ENCODE data around the gene ERFE.
"Not testable (repeated sequence)": the region's sequence is repeated elsewhere in the genome, so short reads cannot be mapped to it uniquely, and the experiment has no call there.

ERFE gene

GRCh38 chr2:238171072-238171431, 12.3 kb downstream of the ERFE start:
- not testable (repeated sequence) for DNase-seq

DNA sequence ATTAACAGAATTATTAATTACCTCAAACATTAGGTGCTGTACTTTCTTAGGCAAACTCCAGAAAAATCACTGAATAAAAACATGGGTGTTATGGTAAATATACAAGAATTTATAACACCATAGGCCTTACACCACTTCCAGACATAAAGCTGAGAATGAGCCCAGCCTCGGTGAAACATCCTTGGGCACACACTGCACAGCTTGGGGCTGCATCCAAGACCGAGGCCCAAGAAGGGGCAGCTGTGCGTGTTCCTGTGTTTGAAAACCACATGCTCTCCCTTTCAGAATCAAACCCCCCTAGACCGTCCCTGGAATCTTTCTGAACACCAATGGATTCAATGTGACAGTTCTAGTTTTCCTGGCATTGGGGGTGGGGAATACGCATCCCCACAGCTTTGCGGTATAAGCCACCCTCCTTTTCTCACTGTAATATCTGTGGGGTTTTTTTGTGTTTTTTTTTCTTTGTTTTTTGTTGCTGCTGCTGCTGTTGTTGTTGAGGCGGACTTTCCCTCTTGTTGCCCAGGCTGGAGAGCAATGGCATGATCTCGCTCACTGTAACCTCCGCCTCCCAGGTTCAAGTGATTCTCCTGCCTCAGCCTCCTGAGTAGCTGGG, 12.9 kb downstream of the ERFE start:
- DNase-seq, result no peak

- no peak for DNase-seq
Observed at GRCh38 chr2:238172439-238172838, 13.7 kb downstream of the ERFE start.

DNA sequence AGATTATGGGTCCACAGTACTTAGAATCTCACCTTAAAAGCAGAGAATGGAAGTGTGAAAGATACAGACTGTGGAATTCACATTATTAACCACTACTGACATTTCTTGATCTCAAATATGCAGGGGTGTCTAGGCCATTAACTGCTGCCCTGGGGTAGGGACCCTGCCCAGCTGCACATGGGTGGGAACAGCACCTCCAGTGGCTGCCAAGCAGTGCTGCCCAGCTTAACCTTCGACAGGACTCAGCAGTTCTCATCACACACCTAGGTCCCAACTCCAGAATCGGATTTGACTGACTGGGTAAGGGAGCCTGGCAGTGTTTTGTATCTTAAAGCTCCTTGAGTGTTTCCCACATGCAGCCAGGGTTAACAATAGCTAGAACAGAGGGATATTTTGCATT, 14.9 kb downstream of the ERFE start:
- no peak for DNase-seq

DNA sequence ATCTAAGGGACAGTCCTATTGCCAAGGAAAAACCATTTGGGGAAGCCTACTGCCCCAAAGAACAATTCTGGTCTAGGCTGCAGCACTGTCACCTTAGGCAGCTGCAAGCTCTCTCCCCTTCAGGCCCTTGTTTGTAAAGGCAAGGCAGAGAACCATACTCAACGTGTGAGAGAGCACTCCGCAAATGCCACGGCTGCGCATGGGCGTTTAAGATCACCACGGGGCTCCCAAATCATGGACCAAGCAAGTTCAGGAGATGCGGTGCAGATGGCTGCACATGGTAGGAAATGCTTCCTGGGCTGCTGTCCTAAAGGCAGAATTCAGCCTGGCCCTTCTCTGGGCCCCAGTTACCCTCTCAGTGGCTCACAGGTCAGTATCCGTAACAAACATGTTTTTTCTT, 15.5 kb downstream of the ERFE start:
- DNase-seq, result no peak

DNA sequence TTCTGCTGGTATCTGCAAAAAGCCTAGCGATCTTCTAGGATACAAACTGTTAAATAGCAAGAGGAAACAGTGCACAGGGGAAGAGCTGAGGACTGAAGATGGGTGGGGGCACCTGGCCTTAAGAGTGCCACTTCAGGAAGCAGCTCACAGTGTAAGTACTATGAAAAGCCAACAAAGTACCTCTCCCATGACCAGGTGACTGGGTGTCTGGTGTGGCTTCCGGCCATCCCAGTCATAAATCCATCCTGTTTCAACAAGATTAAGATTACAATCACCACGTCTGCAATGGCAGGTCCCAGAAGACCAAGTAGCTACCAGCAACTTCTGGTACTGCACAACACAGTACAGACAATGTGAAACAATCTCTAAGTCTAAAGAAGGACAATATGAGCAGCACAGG, 15.9 kb downstream of the ERFE start:
- no peak for DNase-seq

GRCh38 chr2:238176613-238177012, 17.8 kb downstream of the ERFE start:
- DNase-seq, result no peak

- no peak for DNase-seq
Observed at GRCh38 chr2:238180554-238180953, 21.8 kb downstream of the ERFE start.

DNA sequence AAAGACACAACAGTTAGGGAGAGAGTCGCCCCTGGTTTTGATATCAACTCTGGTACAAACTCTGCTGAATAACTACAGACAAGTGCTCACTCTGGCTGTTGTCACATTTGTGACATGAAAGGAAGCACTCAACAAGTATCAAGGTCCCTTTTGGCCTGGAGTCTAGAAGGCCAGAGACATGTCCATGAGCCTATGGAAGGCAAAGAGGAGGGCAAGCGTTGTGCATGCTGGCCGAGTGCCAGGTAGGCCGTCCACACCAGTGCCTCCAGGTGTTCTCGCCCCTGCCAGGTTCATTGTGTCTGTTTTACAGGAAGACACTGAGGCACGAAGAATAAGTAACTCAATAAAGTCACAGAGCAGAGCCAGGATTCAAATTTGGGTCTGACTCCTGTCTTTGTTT, 23.6 kb downstream of the ERFE start:
- DNase-seq, result no peak

DNA sequence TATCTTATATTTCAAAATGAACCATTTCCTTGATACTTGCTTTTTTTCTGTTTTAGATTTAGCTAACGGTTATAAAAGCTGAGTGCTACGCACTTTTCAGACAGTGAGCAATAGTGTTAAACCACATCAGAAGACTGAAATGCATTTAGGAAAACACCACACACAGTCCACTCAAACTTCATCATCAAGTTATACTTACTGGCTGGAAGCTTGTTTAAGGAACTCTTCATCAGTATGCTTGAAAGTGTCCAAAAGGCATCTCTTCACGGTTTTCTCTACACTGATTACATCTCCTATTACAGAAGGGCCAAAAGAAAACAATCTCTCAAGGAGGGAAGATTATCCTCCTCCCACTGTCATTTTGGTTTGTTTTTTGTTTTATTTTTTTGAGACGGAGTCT, 25.1 kb downstream of the ERFE start:
- no peak for DNase-seq

- no peak for DNase-seq
Observed at GRCh38 chr2:238187618-238188548, 29.1 kb downstream of the ERFE start.

DNA sequence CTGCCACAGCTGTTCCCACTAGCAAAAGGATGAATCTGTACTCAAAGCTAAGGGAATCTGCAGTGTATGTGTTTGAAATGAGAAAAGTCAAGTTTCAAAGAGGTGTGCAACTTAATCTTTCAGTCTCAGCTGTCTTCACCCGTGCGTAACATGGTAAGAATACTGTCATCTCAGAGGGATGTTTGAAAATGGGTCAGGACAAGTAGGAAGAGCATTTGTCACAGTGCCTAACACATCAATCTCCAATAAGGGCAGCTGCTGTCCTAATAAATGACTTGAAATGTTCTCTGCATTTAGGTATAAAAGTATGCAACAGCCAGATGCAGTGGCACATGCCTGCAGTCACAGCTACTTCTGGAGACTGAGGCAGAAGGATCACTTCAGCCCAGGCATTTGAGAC, 31.7 kb downstream of the ERFE start:
- DNase-seq, result no peak

GRCh38 chr2:238202326-238203093, 43.7 kb downstream of the ERFE start:
- DNase-seq, result peak; percentile 14

GRCh38 chr2:238203094-238203972, 44.6 kb downstream of the ERFE start, which contains the start of gene ILKAP:
Gene ILKAP (minus strand): TSS chr2:238203695. CDS start chr2:238203553, 142 bp downstream.
- peak; percentile 86 for DNase-seq

DNA sequence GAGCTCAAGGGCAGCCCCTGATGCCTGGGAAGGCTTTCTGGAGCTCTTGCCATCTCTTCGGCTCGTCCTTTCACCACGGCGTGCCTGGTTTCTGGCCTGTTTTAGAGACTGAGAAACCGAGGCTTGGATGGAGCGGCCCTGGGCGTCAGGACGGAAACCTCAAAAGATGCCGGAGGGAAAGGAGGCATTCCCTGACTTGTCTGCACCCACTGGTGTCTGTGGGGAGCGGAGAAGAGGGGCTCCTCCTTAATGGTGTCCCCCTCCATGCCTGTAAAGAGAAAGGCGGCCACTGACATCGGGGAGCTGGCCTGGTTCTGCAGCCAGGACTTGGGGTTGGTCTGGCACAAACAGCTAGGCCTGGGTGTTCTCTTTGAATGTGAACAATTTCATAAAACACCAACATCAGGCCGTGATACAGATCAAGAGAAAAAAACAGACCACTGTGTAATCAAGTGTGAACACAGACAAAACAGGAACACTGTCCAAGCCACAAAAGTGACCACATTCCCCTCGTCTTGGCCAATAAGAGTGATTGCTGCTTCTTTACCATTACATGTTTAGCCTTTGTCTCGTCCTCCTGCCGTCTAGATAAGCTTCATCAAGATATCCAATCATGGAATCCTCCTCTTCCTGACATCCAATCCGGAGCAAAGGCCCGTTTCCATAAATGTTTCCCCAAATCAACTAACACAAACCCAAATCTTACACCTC, 45.4 kb downstream of the ERFE start:
- no peak for DNase-seq

GRCh38 chr2:238207006-238207405, 48.2 kb downstream of the ERFE start:
- DNase-seq, result no peak

DNA sequence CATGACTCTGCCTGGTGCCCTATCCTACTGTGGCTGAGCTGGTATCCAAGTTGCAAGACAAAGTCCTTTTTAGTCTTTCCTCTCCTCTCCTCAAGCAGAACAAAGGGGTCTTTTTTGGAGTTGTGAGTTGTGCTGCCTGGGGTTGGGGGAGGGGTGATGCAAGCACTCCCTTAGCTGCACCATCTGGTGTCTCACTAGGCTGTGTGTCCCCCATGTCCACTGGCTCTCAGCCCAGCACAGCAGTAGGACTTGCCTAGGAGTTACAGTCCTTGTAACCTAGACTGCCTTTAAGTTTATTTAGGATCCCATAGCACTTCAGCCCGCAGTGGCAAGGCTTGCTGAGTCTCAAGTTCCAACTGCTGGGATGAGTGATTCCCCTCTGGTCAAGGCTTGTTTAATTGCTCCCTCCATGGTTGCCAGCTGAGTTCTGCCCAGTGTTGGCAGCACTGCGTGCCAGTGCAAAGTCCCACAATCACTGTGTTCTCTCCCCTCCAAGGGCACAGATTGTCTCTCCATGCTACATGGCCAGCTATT, 57.9 kb downstream of the ERFE start:
- DNase-seq, result no peak

All from activated gamma-delta T cell treated with Interleukin-2 at 50 U/mL for 16 hours (primary cell).